Liver (tissue), 3 donors: ENCODE data around the gene RASA3.

Experiments used
- EGR1 ChIP-seq, 2 donors: IDR thresholded peaks; 2 replicates each; pipeline ENCODE4 v1.6.1; 2016 to 2018; ENCODE audit warnings: antibody characterized with exemption in 2 of 2, low read depth in 2 of 2
- GABPA ChIP-seq, 2 donors: IDR thresholded peaks in 1 of 2; conservative IDR thresholded peaks in 1 of 2; 2 replicates each; pipeline ENCODE4 v1.6.1; 2016; ENCODE audit warnings: antibody characterized with exemption in 2 of 2, mild to moderate bottlenecking in 1 of 2, moderate library complexity in 1 of 2
- HNF4A ChIP-seq, 2 donors: conservative IDR thresholded peaks; 2 replicates each; pipeline ENCODE4 v1.6.1; 2016; ENCODE audit warnings: antibody characterized with exemption in 2 of 2, mild to moderate bottlenecking in 2 of 2
- JUND ChIP-seq, 2 donors: IDR thresholded peaks; 2 replicates each; pipeline ENCODE4 v1.6.1; 2016; ENCODE audit warnings: antibody characterized with exemption in 2 of 2
- RAD21 ChIP-seq, 2 donors: IDR thresholded peaks; 2 replicates each; pipeline ENCODE4 v1.6.1; 2016; ENCODE audit warnings: antibody characterized with exemption in 2 of 2, mild to moderate bottlenecking in 2 of 2
- RXRA ChIP-seq, 2 donors: IDR thresholded peaks; 2 replicates each; pipeline ENCODE4 v1.6.1; 2017 to 2018; ENCODE audit warnings: antibody characterized with exemption in 2 of 2, mild to moderate bottlenecking in 1 of 2
- SP1 ChIP-seq: IDR thresholded peaks from 2 replicates; pipeline ENCODE4 v1.6.1; 2018; ENCODE audit warnings: antibody characterized with exemption, mild to moderate bottlenecking
- TAF1 ChIP-seq: conservative IDR thresholded peaks from 2 replicates; pipeline ENCODE4 v1.6.1; 2016; ENCODE audit warnings: antibody characterized with exemption, mild to moderate bottlenecking
- YY1 ChIP-seq: IDR thresholded peaks from 2 replicates; pipeline ENCODE4 v1.6.1; 2016; ENCODE audit warnings: antibody characterized with exemption, mild to moderate bottlenecking
- TF ChIP-seq, protein P1 (sequence below): fragments of 150-350 bp; IDR thresholded peaks from 2 replicates; pipeline ENCODE4 v1.5.1; 2017; ENCODE audit warnings: improper control_type of control experiment, low read depth, low read length; ENCODE audit not compliant: missing input control
- TF ChIP-seq, protein P2 (sequence below): IDR thresholded peaks from 2 replicates; pipeline ENCODE4 v1.6.1; 2016; ENCODE audit warnings: antibody characterized with exemption, mild to moderate bottlenecking
- TF ChIP-seq, protein P3 (sequence below): IDR thresholded peaks from 2 replicates; pipeline ENCODE4 v1.6.1; 2016; ENCODE audit warnings: antibody characterized with exemption
- TF ChIP-seq, protein P4 (sequence below): IDR thresholded peaks from 2 replicates; pipeline ENCODE4 v1.6.1; 2016; ENCODE audit warnings: antibody characterized with exemption
- TF ChIP-seq, protein P5 (sequence below): IDR thresholded peaks from 2 replicates; pipeline ENCODE4 v1.6.1; 2016; ENCODE audit warnings: antibody characterized with exemption
- donor health status: healthy.
- donor health status: healthy.

DNA sequence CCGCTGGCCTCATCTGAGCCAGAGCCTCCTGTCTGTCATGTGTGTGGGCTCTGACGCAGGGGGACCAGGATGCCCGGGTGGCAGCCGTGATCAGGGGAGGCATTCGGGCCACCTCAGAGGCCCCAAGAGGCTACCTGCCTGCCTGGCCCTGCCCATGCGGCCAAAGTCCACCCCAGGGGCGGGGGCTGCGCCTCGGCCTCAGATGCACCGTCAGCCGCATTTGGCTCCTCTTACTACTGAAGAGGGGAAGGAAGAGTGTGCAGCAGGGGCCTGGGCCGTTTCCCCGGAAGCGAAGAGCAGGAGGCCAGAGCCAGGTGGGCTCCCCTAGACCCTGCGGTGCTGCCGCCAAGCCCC is 192.5 kb downstream of the RASA3 start:
- TF ChIP-seq, protein P1, sequence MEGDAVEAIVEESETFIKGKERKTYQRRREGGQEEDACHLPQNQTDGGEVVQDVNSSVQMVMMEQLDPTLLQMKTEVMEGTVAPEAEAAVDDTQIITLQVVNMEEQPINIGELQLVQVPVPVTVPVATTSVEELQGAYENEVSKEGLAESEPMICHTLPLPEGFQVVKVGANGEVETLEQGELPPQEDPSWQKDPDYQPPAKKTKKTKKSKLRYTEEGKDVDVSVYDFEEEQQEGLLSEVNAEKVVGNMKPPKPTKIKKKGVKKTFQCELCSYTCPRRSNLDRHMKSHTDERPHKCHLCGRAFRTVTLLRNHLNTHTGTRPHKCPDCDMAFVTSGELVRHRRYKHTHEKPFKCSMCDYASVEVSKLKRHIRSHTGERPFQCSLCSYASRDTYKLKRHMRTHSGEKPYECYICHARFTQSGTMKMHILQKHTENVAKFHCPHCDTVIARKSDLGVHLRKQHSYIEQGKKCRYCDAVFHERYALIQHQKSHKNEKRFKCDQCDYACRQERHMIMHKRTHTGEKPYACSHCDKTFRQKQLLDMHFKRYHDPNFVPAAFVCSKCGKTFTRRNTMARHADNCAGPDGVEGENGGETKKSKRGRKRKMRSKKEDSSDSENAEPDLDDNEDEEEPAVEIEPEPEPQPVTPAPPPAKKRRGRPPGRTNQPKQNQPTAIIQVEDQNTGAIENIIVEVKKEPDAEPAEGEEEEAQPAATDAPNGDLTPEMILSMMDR = no peak
- TF ChIP-seq RXRA (IDR thresholded peaks at IDR 0.05) = no peak
- no peak for TF ChIP-seq GABPA (IDR thresholded peaks at IDR 0.05 in 1 of 2, conservative IDR thresholded peaks at IDR 0.05 in 1 of 2)
- TF ChIP-seq YY1 = no peak
- no peak for TF ChIP-seq SP1
- TF ChIP-seq, protein P2, sequence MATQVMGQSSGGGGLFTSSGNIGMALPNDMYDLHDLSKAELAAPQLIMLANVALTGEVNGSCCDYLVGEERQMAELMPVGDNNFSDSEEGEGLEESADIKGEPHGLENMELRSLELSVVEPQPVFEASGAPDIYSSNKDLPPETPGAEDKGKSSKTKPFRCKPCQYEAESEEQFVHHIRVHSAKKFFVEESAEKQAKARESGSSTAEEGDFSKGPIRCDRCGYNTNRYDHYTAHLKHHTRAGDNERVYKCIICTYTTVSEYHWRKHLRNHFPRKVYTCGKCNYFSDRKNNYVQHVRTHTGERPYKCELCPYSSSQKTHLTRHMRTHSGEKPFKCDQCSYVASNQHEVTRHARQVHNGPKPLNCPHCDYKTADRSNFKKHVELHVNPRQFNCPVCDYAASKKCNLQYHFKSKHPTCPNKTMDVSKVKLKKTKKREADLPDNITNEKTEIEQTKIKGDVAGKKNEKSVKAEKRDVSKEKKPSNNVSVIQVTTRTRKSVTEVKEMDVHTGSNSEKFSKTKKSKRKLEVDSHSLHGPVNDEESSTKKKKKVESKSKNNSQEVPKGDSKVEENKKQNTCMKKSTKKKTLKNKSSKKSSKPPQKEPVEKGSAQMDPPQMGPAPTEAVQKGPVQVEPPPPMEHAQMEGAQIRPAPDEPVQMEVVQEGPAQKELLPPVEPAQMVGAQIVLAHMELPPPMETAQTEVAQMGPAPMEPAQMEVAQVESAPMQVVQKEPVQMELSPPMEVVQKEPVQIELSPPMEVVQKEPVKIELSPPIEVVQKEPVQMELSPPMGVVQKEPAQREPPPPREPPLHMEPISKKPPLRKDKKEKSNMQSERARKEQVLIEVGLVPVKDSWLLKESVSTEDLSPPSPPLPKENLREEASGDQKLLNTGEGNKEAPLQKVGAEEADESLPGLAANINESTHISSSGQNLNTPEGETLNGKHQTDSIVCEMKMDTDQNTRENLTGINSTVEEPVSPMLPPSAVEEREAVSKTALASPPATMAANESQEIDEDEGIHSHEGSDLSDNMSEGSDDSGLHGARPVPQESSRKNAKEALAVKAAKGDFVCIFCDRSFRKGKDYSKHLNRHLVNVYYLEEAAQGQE = no peak
- TF ChIP-seq, protein P3, sequence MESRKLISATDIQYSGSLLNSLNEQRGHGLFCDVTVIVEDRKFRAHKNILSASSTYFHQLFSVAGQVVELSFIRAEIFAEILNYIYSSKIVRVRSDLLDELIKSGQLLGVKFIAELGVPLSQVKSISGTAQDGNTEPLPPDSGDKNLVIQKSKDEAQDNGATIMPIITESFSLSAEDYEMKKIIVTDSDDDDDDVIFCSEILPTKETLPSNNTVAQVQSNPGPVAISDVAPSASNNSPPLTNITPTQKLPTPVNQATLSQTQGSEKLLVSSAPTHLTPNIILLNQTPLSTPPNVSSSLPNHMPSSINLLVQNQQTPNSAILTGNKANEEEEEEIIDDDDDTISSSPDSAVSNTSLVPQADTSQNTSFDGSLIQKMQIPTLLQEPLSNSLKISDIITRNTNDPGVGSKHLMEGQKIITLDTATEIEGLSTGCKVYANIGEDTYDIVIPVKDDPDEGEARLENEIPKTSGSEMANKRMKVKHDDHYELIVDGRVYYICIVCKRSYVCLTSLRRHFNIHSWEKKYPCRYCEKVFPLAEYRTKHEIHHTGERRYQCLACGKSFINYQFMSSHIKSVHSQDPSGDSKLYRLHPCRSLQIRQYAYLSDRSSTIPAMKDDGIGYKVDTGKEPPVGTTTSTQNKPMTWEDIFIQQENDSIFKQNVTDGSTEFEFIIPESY = no peak
- TF ChIP-seq JUND (IDR thresholded peaks at IDR 0.05) = no peak
- no peak for TF ChIP-seq TAF1
- TF ChIP-seq, protein P4, sequence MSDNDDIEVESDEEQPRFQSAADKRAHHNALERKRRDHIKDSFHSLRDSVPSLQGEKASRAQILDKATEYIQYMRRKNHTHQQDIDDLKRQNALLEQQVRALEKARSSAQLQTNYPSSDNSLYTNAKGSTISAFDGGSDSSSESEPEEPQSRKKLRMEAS = no peak
- no peak for TF ChIP-seq RAD21 (IDR thresholded peaks at IDR 0.05)
- no peak for TF ChIP-seq EGR1 (IDR thresholded peaks at IDR 0.05; ENCODE audit: low read depth in 2 of 2)
- TF ChIP-seq, protein P5, sequence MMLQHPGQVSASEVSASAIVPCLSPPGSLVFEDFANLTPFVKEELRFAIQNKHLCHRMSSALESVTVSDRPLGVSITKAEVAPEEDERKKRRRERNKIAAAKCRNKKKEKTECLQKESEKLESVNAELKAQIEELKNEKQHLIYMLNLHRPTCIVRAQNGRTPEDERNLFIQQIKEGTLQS = no peak
- TF ChIP-seq HNF4A (conservative IDR thresholded peaks at IDR 0.05) = no peak
